GM18519 (cell line): ENCODE results near the gene ZSCAN10.

Source experiments
- ATAC-seq: cut with Tn5 transposase; IDR thresholded peaks from one replicate; pipeline ENCODE4 v1.9.1; 2021; ENCODE audit warnings: mild to moderate bottlenecking, moderate library complexity; ENCODE audit not compliant: unreplicated experiment, low FRiP score

The ZSCAN10 gene

GRCh38 chr16:3049921-3050481 lies 49.1 kb downstream of the ZSCAN10 start:
- no peak for ATAC-seq

- no peak for ATAC-seq
Observed at GRCh38 chr16:3047387-3047720, 51.7 kb downstream of the ZSCAN10 start.

GRCh38 chr16:3046641-3047386 lies 52.3 kb downstream of the ZSCAN10 start:
- ATAC-seq, result no peak

GRCh38 chr16:3045758-3046640 lies 53.1 kb downstream of the ZSCAN10 start, which contains the start of gene MMP25:
TSS of gene MMP25 (plus strand) at chr16:3046561. CDS start at chr16:3046918, 357 bp downstream.
- no peak for ATAC-seq

GRCh38 chr16:3044708-3045107 lies 54.4 kb downstream of the ZSCAN10 start:
- no peak for ATAC-seq

- ATAC-seq, result no peak
Observed at GRCh38 chr16:3042376-3042775, 56.7 kb downstream of the ZSCAN10 start.

GRCh38 chr16:3038896-3039295 lies 60.2 kb downstream of the ZSCAN10 start:
- ATAC-seq, result no peak
